HEK293T (cell line): ENCODE data around the gene PATJ.

Experiments
- CTCF ChIA-PET: fragments of 350-600 bp; formaldehyde crosslinking; extraction: SDS; loops from one replicate; lab custom pipeline; 2021; ENCODE audit warnings: antibody characterized with exemption, inconsistent platforms; lab: Yijun Ruan, JAX
- POLR2A ChIA-PET: fragments of 350-600 bp; formaldehyde crosslinking; extraction: SDS; loops from one replicate; lab custom pipeline; 2020; ENCODE audit warnings: antibody characterized with exemption, inconsistent platforms; lab: Yijun Ruan, JAX
- DNase-seq: peaks from one replicate; pipeline ENCODE4 v3.0.0; 2012; ENCODE audit warnings: mixed read lengths; ENCODE audit errors: extremely low spot score
- ARNT ChIP-seq: fragments of 450-650 bp; IDR thresholded peaks from 2 replicates; pipeline ENCODE4 v1.6.1; 2017; ENCODE audit warnings: mild to moderate bottlenecking
- BHLHE40 ChIP-seq: fragments of 450-650 bp; IDR thresholded peaks from 2 replicates; pipeline ENCODE4 v1.6.1; 2016; ENCODE audit warnings: mild to moderate bottlenecking, moderate library complexity, borderline replicate concordance
- CTBP1 ChIP-seq: fragments of 450-650 bp; IDR thresholded peaks from 2 replicates; pipeline ENCODE4 v1.6.1; 2016; ENCODE audit warnings: borderline replicate concordance
- ELF4 ChIP-seq: fragments of 450-650 bp; IDR thresholded peaks from 2 replicates; pipeline ENCODE4 v1.6.1; 2017; ENCODE audit warnings: antibody characterized with exemption
- FOXA1 ChIP-seq: fragments of 450-650 bp; IDR thresholded peaks from 2 replicates; pipeline ENCODE4 v1.6.1; 2016; ENCODE audit warnings: mild to moderate bottlenecking
- FOXK2 ChIP-seq: fragments of 450-650 bp; IDR thresholded peaks from 2 replicates; pipeline ENCODE4 v1.6.1; 2016; ENCODE audit warnings: mild to moderate bottlenecking
- FOXM1 ChIP-seq: fragments of 450-650 bp; IDR thresholded peaks from 2 replicates; pipeline ENCODE4 v1.6.1; 2017; ENCODE audit warnings: mild to moderate bottlenecking, borderline replicate concordance
- HDGF ChIP-seq: fragments of 450-650 bp; IDR thresholded peaks from 2 replicates; pipeline ENCODE4 v1.6.1; 2017; ENCODE audit warnings: antibody characterized with exemption, borderline replicate concordance
- L3MBTL2 ChIP-seq: fragments of 450-650 bp; conservative IDR thresholded peaks from 2 replicates; pipeline ENCODE4 v1.6.1; 2016; ENCODE audit warnings: mild to moderate bottlenecking
- LEF1 ChIP-seq: fragments of 450-650 bp; IDR thresholded peaks from 2 replicates; pipeline ENCODE4 v1.6.1; 2017; ENCODE audit warnings: mild to moderate bottlenecking, borderline replicate concordance
- NFRKB ChIP-seq: fragments of 450-650 bp; IDR thresholded peaks from 2 replicates; pipeline ENCODE4 v1.6.1; 2016; ENCODE audit warnings: mild to moderate bottlenecking, moderate library complexity
- SP1 ChIP-seq: fragments of 450-650 bp; IDR thresholded peaks from 2 replicates; pipeline ENCODE4 v1.6.1; 2017
- SUZ12 ChIP-seq: fragments of 450-650 bp; IDR thresholded peaks from 2 replicates; pipeline ENCODE4 v1.6.1; 2016; ENCODE audit warnings: mild to moderate bottlenecking
- TARDBP ChIP-seq: fragments of 450-650 bp; IDR thresholded peaks from 2 replicates; pipeline ENCODE4 v1.6.1; 2016
- ZNF384 ChIP-seq: fragments of 450-650 bp; IDR thresholded peaks from 2 replicates; pipeline ENCODE4 v1.6.1; 2016
- TF ChIP-seq, protein P1 (sequence below): fragments of 450-650 bp; IDR thresholded peaks from 2 replicates; pipeline ENCODE4 v1.6.1; 2016

Gene PATJ, protein sequence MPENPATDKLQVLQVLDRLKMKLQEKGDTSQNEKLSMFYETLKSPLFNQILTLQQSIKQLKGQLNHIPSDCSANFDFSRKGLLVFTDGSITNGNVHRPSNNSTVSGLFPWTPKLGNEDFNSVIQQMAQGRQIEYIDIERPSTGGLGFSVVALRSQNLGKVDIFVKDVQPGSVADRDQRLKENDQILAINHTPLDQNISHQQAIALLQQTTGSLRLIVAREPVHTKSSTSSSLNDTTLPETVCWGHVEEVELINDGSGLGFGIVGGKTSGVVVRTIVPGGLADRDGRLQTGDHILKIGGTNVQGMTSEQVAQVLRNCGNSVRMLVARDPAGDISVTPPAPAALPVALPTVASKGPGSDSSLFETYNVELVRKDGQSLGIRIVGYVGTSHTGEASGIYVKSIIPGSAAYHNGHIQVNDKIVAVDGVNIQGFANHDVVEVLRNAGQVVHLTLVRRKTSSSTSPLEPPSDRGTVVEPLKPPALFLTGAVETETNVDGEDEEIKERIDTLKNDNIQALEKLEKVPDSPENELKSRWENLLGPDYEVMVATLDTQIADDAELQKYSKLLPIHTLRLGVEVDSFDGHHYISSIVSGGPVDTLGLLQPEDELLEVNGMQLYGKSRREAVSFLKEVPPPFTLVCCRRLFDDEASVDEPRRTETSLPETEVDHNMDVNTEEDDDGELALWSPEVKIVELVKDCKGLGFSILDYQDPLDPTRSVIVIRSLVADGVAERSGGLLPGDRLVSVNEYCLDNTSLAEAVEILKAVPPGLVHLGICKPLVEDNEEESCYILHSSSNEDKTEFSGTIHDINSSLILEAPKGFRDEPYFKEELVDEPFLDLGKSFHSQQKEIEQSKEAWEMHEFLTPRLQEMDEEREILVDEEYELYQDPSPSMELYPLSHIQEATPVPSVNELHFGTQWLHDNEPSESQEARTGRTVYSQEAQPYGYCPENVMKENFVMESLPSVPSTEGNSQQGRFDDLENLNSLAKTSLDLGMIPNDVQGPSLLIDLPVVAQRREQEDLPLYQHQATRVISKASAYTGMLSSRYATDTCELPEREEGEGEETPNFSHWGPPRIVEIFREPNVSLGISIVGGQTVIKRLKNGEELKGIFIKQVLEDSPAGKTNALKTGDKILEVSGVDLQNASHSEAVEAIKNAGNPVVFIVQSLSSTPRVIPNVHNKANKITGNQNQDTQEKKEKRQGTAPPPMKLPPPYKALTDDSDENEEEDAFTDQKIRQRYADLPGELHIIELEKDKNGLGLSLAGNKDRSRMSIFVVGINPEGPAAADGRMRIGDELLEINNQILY (N-terminal part only)

DNA sequence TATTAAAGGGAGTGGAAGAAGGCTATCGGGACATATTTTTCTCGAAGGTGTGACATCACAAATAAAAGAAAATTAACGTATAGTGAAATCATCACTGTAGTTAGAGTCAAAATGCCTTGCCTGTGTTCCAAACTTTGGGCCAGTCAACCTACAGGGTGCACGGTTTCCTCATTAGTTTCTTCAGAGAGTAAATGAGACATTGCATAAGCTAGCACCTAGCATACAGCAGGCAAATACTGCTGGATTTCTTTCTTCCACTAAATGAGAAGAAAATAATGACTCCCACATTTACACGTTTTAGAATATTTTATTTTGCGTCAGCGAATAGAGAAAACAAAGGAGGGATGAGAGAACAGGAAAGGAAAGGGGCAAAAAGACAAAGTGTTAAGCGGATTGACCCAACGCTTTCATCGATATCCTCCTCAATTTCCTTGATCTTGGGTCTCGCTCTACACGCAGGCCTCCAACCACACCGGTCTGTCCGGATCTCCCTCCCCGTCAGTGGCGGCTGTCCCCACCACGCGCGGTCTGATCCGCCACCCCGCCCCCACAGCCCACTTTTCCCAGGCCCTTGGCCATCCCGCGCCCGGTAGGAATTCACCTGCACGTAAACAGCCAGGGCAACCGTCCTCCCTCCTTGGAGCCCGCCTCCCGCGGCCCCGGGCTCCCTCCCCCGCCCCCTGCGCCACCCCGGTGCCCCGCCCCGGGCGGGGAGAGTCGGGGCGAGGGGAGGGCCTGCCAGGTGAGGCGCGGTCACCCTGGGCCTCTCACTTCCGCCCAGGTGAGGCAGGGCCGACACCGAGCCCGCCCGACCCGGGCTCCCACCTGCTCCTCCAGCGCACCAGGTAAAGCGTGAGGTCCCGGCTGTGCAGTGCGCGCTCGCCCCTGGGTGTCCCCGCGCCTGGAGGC, at the start of gene PATJ:
TSS of gene PATJ (plus strand) at position 770 of the 909 bp plus-strand sequence. CDS start 20,413 bp downstream, outside the sequence.
- peak; percentile 65 for DNase-seq
- TF ChIP-seq, protein P1, sequence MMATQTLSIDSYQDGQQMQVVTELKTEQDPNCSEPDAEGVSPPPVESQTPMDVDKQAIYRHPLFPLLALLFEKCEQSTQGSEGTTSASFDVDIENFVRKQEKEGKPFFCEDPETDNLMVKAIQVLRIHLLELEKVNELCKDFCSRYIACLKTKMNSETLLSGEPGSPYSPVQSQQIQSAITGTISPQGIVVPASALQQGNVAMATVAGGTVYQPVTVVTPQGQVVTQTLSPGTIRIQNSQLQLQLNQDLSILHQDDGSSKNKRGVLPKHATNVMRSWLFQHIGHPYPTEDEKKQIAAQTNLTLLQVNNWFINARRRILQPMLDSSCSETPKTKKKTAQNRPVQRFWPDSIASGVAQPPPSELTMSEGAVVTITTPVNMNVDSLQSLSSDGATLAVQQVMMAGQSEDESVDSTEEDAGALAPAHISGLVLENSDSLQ = no peak
- TF ChIP-seq SP1 (no peak), L3MBTL2 (no peak; the same call in 1 of the 2 replicates), LEF1 (no peak), FOXM1 (no peak), NFRKB (no peak), ELF4 (no peak), BHLHE40 (no peak), HDGF (no peak), FOXK2 (no peak)
- ChIA-PET CTCF (no interaction called here), POLR2A (no interaction called here)

DNA sequence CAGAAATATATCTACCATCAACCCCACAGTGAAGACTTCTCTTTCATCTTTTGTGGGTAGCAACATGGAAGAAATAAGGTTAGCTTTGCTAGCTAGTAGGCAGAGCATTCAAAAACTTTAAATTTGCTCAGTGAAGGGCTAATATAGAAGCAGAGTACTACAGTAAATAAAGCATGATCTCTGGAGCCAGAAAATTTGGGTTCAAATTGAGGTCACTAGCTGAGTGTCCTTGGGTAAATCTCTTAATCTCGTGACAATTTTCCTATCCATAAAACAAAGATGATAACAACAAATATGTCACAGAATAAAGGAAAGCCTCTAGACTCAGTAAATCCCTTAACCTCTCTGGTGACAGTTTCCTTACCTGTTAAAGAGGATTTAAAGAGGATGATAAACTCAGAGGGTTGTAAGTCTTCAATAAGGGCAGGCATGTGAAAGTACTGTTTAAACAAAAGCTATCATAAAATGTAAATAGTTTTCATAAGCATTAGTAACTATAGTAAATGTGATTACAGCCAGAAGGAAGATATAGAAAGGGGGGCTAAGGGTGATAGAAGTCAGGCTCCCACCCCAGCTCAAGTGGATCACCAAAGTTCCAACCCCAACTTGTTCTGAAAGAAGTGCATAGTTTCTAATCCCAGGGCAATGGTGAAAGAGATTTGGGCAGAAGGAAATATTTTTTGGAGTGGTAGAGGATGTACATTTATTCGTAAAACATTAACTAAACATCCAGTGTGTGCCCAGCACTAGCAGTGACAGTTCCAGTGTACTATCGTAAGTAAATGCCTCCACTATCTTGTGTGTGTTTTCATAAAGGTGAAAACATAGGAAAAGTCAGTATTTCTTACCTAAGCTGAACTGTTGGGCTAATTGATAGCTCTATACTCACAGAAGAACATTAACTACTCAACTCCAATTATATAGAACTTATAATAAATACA, 42.1 kb upstream of the PATJ start:
- CTCF ChIA-PET = no interaction called here
- TF ChIP-seq HDGF = no peak
- no peak for TF ChIP-seq BHLHE40
- TF ChIP-seq FOXA1 = no peak
- no peak for TF ChIP-seq CTBP1
- no peak for TF ChIP-seq SP1
- TF ChIP-seq, protein P1 = no peak
- TF ChIP-seq SUZ12 = no peak
- no peak for TF ChIP-seq LEF1
- no peak for TF ChIP-seq ZNF384
- DNase-seq = no peak
- POLR2A ChIA-PET = no interaction called here

DNA sequence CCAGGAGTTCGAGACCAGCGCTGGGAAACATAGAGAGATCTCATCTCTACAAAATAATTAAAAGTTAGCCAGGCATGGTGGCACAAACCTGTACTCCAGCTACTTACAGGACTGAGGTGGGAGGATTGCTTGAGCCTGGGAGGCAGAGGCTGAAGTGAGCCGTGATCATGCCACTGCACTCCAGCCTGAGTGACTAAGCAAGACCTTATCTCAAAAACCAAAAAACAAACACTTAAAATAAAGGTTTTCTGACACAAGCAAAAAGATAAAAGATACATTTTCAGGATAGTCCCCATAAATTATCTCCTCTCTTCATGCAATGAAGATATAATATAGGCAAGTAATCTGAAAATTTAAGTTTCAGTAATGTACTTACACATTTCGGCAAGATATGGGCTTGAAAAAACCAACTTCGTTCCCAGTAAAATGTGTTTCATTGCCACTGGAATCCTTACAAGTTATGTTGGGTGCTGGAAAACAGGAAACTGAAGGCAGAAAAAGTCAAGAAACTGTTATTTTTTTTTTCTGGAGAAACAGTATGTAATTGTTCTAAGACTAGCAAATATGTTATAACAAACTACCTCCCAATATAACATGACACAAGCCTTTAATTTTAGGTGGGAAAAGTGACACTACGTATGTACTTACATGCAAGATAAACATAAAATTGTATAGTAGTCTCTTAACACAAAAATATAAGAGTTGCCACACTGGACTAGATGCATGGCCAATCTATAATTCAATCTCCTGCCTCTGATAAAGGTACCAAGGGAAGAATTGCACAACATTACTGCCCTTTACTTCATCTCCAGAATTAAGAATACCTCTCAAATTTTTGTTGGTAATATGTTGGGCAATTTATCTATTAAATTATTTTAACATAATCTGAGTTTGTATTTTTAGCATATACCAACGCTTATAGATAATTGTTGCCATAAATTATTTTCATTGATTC, 33.0 kb upstream of the PATJ start:
- ChIA-PET POLR2A (no interaction called here), CTCF (interaction anchor here (0.6 kb wide), 1 partner anchor 1624 kb away, joined by 3 read pairs; no protein-coding TSS in a partner anchor)
- TF ChIP-seq FOXK2 (no peak), HDGF (no peak), TARDBP (no peak), CTBP1 (no peak)
- no peak for DNase-seq

DNA sequence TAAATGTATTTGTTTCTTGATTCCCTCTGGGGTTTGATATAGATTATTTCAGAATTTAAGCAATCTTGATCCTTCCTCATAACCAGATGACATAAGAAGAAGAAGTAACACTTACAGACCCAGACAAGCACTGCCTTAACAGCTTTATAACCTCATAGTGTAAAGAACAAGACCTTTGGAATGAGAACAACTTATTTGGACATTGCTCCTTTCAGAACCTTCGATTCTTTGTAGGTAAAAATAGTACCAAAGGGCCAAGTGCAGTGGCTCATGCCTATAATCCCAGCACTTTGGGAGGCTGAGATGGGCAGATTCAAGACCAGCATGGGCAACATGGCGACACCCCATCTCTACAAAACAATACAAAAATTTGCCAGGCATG, 32.4 kb upstream of the PATJ start:
- no peak for DNase-seq
- POLR2A ChIA-PET = no interaction called here
- no peak for TF ChIP-seq CTBP1
- TF ChIP-seq BHLHE40 = no peak
- no peak for TF ChIP-seq TARDBP
- TF ChIP-seq ZNF384 = no peak
- no peak for TF ChIP-seq LEF1
- no peak for TF ChIP-seq ELF4
- no peak for TF ChIP-seq SP1
- TF ChIP-seq SUZ12 = no peak
- TF ChIP-seq FOXK2 = no peak
- TF ChIP-seq, protein P1 = no peak
- TF ChIP-seq FOXA1 = no peak
- no peak for TF ChIP-seq HDGF
- TF ChIP-seq FOXM1 = no peak
- no peak for TF ChIP-seq L3MBTL2
- no peak for TF ChIP-seq NFRKB
- no peak for TF ChIP-seq ARNT
- CTCF ChIA-PET = interaction anchor here (0.6 kb wide), 1 partner anchor 1624 kb away, joined by 3 read pairs; no protein-coding TSS in a partner anchor
